K562 (cell line): ENCODE data around the gene GHR.

Experiments used
- E2F3 ChIP-seq: fragments of 250-450 bp; sonication (Bioruptor Pico); IDR thresholded peaks from 2 replicates; pipeline ENCODE4 v1.4.0; 2020; ENCODE audit warnings: mild to moderate bottlenecking
- ERF ChIP-seq: fragments of 450-650 bp; formaldehyde crosslinking; IDR thresholded peaks from 2 replicates; pipeline ENCODE4 v1.4.0; 2020; ENCODE audit warnings: mild to moderate bottlenecking, mixed read lengths
- GATA2 ChIP-seq: sonication (generic); formaldehyde crosslinking; IDR thresholded peaks from 2 replicates; pipeline ENCODE4 v1.4.0; 2020; ENCODE audit warnings: mild to moderate bottlenecking, missing genetic modification reagents
- JUND ChIP-seq, 2 experiments: IDR thresholded peaks; 2 replicates in 1 of 2; 3 replicates in 1 of 2; pipeline ENCODE4 v1.6.1; 2011; ENCODE audit warnings: borderline replicate concordance in 2 of 2, low read depth in 2 of 2, low read length in 2 of 2, improper control_type of control experiment in 1 of 2, missing biosample characterization in 1 of 2, missing genetic modification characterization in 1 of 2, missing genetic modification reagents in 1 of 2
- LARP7 ChIP-seq: fragments of 450-650 bp; IDR thresholded peaks from 2 replicates; pipeline ENCODE4 v1.6.1; 2016
- POLR2A ChIP-seq: fragments of 450-650 bp; conservative IDR thresholded peaks from 2 replicates; pipeline ENCODE4 v1.6.1; 2016
- SREBF2 ChIP-seq: sonication (generic); formaldehyde crosslinking; IDR thresholded peaks from 2 replicates; pipeline ENCODE4 v1.4.0; 2020; ENCODE audit warnings: mild to moderate bottlenecking, missing genetic modification reagents
- ZNF263 ChIP-seq: sonication (generic); formaldehyde crosslinking; IDR thresholded peaks from 2 replicates; pipeline ENCODE4 v1.8.0; 2022; ENCODE audit warnings: mild to moderate bottlenecking, missing genetic modification reagents, borderline replicate concordance
- ZNF561 ChIP-seq: fragments of 450-650 bp; formaldehyde crosslinking; conservative IDR thresholded peaks from 2 replicates; pipeline ENCODE4 v1.4.0; 2020; ENCODE audit warnings: mild to moderate bottlenecking, moderate library complexity
- TF ChIP-seq, protein P1 (sequence below): fragments of 250-450 bp; sonication (Bioruptor Pico); IDR thresholded peaks from 2 replicates; pipeline ENCODE4 v1.4.0; 2020
- TF ChIP-seq, protein P2 (sequence below): sonication (generic); formaldehyde crosslinking; IDR thresholded peaks from 2 replicates; pipeline ENCODE4 v1.8.1; 2022; ENCODE audit warnings: missing genetic modification reagents

DNA sequence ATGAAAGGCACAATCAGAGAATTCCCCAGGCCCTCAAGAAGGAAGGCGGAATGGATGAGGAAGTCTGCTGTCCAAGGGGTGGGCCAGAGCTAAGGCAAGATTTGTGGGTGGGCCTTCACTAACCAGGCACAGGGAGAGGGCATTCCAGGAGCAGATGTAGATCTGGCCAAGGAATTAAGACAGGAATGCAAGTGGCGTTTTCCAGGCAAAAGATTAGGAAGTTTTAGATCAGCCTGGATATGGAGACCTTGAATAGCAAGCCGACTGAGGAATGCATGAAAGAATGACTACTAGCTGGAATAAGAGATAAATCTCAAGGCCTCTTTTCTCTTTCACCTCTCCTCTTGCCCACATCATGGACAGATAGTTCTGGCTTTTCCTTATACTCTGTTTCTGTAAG lies 68.5 kb downstream of the GHR start:
- TF ChIP-seq ZNF263 (CRISPR knock-in tag) (no peak), JUND (IDR thresholded peaks at IDR 0.05; ENCODE audit: borderline replicate concordance, low read depth, low read length) (no peak), JUND (tag; IDR thresholded peaks at IDR 0.05; ENCODE audit: borderline replicate concordance, low read depth, low read length) (no peak), ZNF561 (CRISPR knock-in tag) (no peak), LARP7 (no peak), GATA2 (CRISPR knock-in tag) (no peak), POLR2A (no peak), E2F3 (CRISPR knock-in tag) (no peak), SREBF2 (CRISPR knock-in tag) (no peak), ERF (CRISPR knock-in tag) (no peak)
- TF ChIP-seq, protein P1, sequence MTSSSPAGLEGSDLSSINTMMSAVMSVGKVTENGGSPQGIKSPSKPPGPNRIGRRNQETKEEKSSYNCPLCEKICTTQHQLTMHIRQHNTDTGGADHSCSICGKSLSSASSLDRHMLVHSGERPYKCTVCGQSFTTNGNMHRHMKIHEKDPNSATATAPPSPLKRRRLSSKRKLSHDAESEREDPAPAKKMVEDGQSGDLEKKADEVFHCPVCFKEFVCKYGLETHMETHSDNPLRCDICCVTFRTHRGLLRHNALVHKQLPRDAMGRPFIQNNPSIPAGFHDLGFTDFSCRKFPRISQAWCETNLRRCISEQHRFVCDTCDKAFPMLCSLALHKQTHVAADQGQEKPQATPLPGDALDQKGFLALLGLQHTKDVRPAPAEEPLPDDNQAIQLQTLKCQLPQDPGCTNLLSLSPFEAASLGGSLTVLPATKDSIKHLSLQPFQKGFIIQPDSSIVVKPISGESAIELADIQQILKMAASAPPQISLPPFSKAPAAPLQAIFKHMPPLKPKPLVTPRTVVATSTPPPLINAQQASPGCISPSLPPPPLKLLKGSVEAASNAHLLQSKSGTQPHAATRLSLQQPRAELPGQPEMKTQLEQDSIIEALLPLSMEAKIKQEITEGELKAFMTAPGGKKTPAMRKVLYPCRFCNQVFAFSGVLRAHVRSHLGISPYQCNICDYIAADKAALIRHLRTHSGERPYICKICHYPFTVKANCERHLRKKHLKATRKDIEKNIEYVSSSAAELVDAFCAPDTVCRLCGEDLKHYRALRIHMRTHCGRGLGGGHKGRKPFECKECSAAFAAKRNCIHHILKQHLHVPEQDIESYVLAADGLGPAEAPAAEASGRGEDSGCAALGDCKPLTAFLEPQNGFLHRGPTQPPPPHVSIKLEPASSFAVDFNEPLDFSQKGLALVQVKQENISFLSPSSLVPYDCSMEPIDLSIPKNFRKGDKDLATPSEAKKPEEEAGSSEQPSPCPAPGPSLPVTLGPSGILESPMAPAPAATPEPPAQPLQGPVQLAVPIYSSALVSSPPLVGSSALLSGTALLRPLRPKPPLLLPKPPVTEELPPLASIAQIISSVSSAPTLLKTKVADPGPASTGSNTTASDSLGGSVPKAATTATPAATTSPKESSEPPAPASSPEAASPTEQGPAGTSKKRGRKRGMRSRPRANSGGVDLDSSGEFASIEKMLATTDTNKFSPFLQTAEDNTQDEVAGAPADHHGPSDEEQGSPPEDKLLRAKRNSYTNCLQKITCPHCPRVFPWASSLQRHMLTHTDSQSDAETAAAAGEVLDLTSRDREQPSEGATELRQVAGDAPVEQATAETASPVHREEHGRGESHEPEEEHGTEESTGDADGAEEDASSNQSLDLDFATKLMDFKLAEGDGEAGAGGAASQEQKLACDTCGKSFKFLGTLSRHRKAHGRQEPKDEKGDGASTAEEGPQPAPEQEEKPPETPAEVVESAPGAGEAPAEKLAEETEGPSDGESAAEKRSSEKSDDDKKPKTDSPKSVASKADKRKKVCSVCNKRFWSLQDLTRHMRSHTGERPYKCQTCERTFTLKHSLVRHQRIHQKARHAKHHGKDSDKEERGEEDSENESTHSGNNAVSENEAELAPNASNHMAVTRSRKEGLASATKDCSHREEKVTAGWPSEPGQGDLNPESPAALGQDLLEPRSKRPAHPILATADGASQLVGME (CRISPR knock-in tag), result no peak
- TF ChIP-seq, protein P2, sequence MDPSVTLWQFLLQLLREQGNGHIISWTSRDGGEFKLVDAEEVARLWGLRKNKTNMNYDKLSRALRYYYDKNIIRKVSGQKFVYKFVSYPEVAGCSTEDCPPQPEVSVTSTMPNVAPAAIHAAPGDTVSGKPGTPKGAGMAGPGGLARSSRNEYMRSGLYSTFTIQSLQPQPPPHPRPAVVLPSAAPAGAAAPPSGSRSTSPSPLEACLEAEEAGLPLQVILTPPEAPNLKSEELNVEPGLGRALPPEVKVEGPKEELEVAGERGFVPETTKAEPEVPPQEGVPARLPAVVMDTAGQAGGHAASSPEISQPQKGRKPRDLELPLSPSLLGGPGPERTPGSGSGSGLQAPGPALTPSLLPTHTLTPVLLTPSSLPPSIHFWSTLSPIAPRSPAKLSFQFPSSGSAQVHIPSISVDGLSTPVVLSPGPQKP (CRISPR knock-in tag), result no peak
